HCT116 (cell line): ENCODE results near the gene LYAR. TPM values are rescaled to one million over a fixed set of nuclear protein-coding genes. Genes with fewer than 3 reads are reported as not detected.

Source experiments
- ATAC-seq: fragments of 200-7000 bp; cut with Tn5 transposase; 2 replicates; pipeline ENCODE4 v1.9.1; 2020; ENCODE audit warnings: mild to moderate bottlenecking, moderate library complexity
- BruUV-seq: library from RNA; stranded (reverse); fragments of 400-500 nt; replicated peaks from 2 replicates; lab custom pipeline; 2021; lab: Mats Ljungman, UMichigan
- CTCF ChIA-PET: fragments of 300-600 bp; sonication (Branson Sonifier 250); formaldehyde crosslinking; loops from one replicate; lab custom pipeline; 2021; ENCODE audit warnings: antibody characterized with exemption; lab: Charles Lee
- POLR2A ChIA-PET: fragments of 300-600, 350-600 bp; sonication (Branson Sonifier 250); formaldehyde crosslinking; loops from one replicate; lab custom pipeline; 2021; ENCODE audit warnings: antibody characterized with exemption; lab: Charles Lee
- RAD21 ChIA-PET, 2 experiments: fragments of 300-600 bp; sonication (Branson Sonifier 250); formaldehyde crosslinking; loops; one replicate each; lab custom pipeline; 2023; ENCODE audit warnings: low total read pairs in 2 of 2; ENCODE audit not compliant: uncharacterized antibody in 2 of 2, unreplicated experiment in 2 of 2, low non-redundant PET in 1 of 2; lab: Charles Lee
- DNase-seq: peaks from one replicate; pipeline ENCODE4 v3.0.0-alpha.2; 2010; ENCODE audit warnings: low read depth, low spot score
- H2AFZ ChIP-seq: fragments of 200-600 bp; shearing (Covaris generic), sonication (generic); 2 replicates; pipeline ENCODE4 v1.6.1; 2017; ENCODE audit warnings: low read depth, mixed run types, mixed read lengths, antibody characterized with exemption, low read length; ENCODE audit not compliant: poor library complexity, severe bottlenecking
- H3K27ac ChIP-seq: 2 replicates; pipeline ENCODE4 v1.5.1; 2012; ENCODE audit warnings: low read depth, low read length
- H3K27me3 ChIP-seq: fragments of 200-600 bp; sonication (generic); 2 replicates; pipeline ENCODE4 v1.6.1; 2016; ENCODE audit warnings: mixed run types, low read length, mixed read lengths; ENCODE audit not compliant: insufficient read depth
- H3K36me3 ChIP-seq, 2 experiments: fragments of 200-500 bp in 1 of 2; fragments of 200-600 bp in 1 of 2; sonication (Bioruptor generic) in 1 of 2; sonication (generic) in 1 of 2; 2 replicates each; pipeline versions ENCODE4 v1.5.1 to v1.6.1; 2014 to 2016; ENCODE audit warnings: low read length in 2 of 2, inconsistent platforms in 1 of 2, mixed read lengths in 1 of 2, mixed run types in 1 of 2; ENCODE audit not compliant: insufficient read depth in 2 of 2, control insufficient read depth in 1 of 2
- H3K4me1 ChIP-seq, 2 experiments: fragments of 200-600 bp in 1 of 2; sonication (generic) in 1 of 2; 2 replicates each; pipeline versions ENCODE4 v1.5.1 to v1.6.1; 2012 to 2017; ENCODE audit warnings: low read length in 2 of 2, inconsistent platforms in 1 of 2, mild to moderate bottlenecking in 1 of 2, mixed read lengths in 1 of 2, mixed run types in 1 of 2, moderate library complexity in 1 of 2; ENCODE audit not compliant: insufficient read depth in 2 of 2, control insufficient read depth in 1 of 2
- H3K4me2 ChIP-seq: fragments of 200-600 bp; sonication (generic); 2 replicates; pipeline ENCODE4 v1.6.1; 2017; ENCODE audit warnings: mixed run types, low read length, mixed read lengths
- H3K4me3 ChIP-seq, 2 experiments: fragments of 200-600 bp in 1 of 2; sonication (generic) in 1 of 2; replicated peaks in 1 of 2; 2 replicates each; pipeline ENCODE4 v1.5.1; 2011 to 2016; ENCODE audit warnings: low read length in 2 of 2, control low read depth in 1 of 2, low read depth in 1 of 2, mild to moderate bottlenecking in 1 of 2, mixed read lengths in 1 of 2, mixed run types in 1 of 2
- H3K79me2 ChIP-seq: fragments of 200-600 bp; sonication (generic); 2 replicates; pipeline ENCODE4 v1.6.1; 2017; ENCODE audit warnings: mild to moderate bottlenecking, mixed run types, low read length, moderate library complexity, mixed read lengths; ENCODE audit not compliant: insufficient read depth
- H3K9ac ChIP-seq: fragments of 200-600 bp; sonication (generic); 2 replicates; pipeline ENCODE4 v1.6.1; 2016; ENCODE audit warnings: low read length, mixed read lengths
- H3K9me2 ChIP-seq: fragments of 200-600 bp; sonication (generic), shearing (Covaris generic); 2 replicates; pipeline ENCODE4 v1.6.1; 2017; ENCODE audit warnings: mixed run types, mild to moderate bottlenecking, moderate library complexity; ENCODE audit not compliant: insufficient read depth
- H3K9me3 ChIP-seq, 2 experiments: fragments of 200-500 bp in 1 of 2; fragments of 200-600 bp in 1 of 2; sonication (Bioruptor generic) in 1 of 2; sonication (generic) in 1 of 2; 2 replicates each; pipeline ENCODE4 v1.6.1; 2014 to 2017; ENCODE audit warnings: low read length in 2 of 2, mixed read lengths in 2 of 2, inconsistent platforms in 1 of 2, low read depth in 1 of 2, mild to moderate bottlenecking in 1 of 2, mixed run types in 1 of 2, moderate library complexity in 1 of 2; ENCODE audit not compliant: control insufficient read depth in 1 of 2, insufficient read depth in 1 of 2
- H4K20me1 ChIP-seq: fragments of 200-600 bp; sonication (generic), shearing (Covaris generic); 2 replicates; pipeline ENCODE4 v1.6.1; 2017; ENCODE audit warnings: mixed run types, mild to moderate bottlenecking, moderate library complexity; ENCODE audit not compliant: insufficient read depth
- CBX3 ChIP-seq: IDR thresholded peaks from 2 replicates; pipeline ENCODE4 v1.6.1; 2012; ENCODE audit warnings: low read depth
- CEBPB ChIP-seq: IDR thresholded peaks from 2 replicates; pipeline ENCODE4 v1.6.1; 2012; ENCODE audit warnings: low read depth
- CTCF ChIP-seq, 3 experiments: fragments of 200-600 bp in 1 of 3; sonication (generic) in 1 of 3; IDR thresholded peaks in 2 of 3; conservative IDR thresholded peaks in 1 of 3; 2 replicates each; pipeline ENCODE4 v1.5.1; 2012 to 2017; ENCODE audit warnings: low read depth in 2 of 3, low read length in 2 of 3, antibody characterized with exemption in 1 of 3, borderline replicate concordance in 1 of 3, control low read depth in 1 of 3, mild to moderate bottlenecking in 1 of 3, mixed read lengths in 1 of 3, mixed run types in 1 of 3, moderate library complexity in 1 of 3; ENCODE audit not compliant: insufficient read depth in 1 of 3
- EZH2phosphoT487 ChIP-seq: fragments of 200-600 bp; IDR thresholded peaks from 2 replicates; pipeline ENCODE4 v1.6.1; 2018; ENCODE audit warnings: antibody characterized with exemption, borderline replicate concordance
- FOSL1 ChIP-seq: IDR thresholded peaks from 2 replicates; pipeline ENCODE4 v1.6.1; 2012; ENCODE audit warnings: low read depth
- JUND ChIP-seq: IDR thresholded peaks from 2 replicates; pipeline ENCODE4 v1.6.1; 2012
- MAX ChIP-seq: IDR thresholded peaks from 2 replicates; pipeline ENCODE4 v1.6.1; 2012
- POLR2A ChIP-seq: IDR thresholded peaks from 2 replicates; pipeline ENCODE4 v1.7.0; 2011; ENCODE audit warnings: borderline replicate concordance; ENCODE audit not compliant: insufficient read depth, insufficient read length; ENCODE audit errors: extremely low read depth
- RAD21 ChIP-seq: IDR thresholded peaks from 2 replicates; pipeline ENCODE4 v1.6.1; 2012; ENCODE audit warnings: low read depth, mild to moderate bottlenecking
- TCF7L2 ChIP-seq: IDR thresholded peaks from 2 replicates; pipeline ENCODE4 v1.7.0; 2011; ENCODE audit warnings: borderline replicate concordance, inconsistent platforms; ENCODE audit not compliant: insufficient read depth, insufficient read length; ENCODE audit errors: extremely low read depth
- ZFX ChIP-seq: fragments of 450-650 bp; IDR thresholded peaks from 2 replicates; pipeline ENCODE4 v1.6.1; 2017
- intact Hi-C: fragments of 100-400 bp; cut with micrococcal nuclease; formaldehyde crosslinking; loops from 2 replicates; pipeline ENCODE4 v1.10.0; 2022
- total RNA-seq: library from RNA; stranded (reverse); gene quantifications from one replicate; pipeline ENCODE4 v1.2.1, GENCODE V29; 2021; ENCODE audit not compliant: unreplicated experiment

The LYAR gene
- total RNA-seq, 1 experiment from 2014 or later, result 53.0 TPM

- Histone ChIP-seq H3K27me3 (no peaks in the 10 kb centered on the region), H3K9ac (no peak overlapping the region)
- POLR2A ChIA-PET, result no interaction called here
- ATAC-seq, result no peak
- TF ChIP-seq CBX3, result no peak
- TF ChIP-seq JUND, result no peak
- no peak for TF ChIP-seq CEBPB
- no peak for TF ChIP-seq MAX
- TF ChIP-seq FOSL1, result no peak
- TF ChIP-seq RAD21, result no peak
- no peak for TF ChIP-seq TCF7L2
- TF ChIP-seq POLR2A, result no peak
- no peak for TF ChIP-seq EZH2phosphoT487
- no peak for TF ChIP-seq CTCF (IDR thresholded peaks at IDR 0.05 in 2 of 3, conservative IDR thresholded peaks at IDR 0.05 in 1 of 3; ENCODE audit: borderline replicate concordance in 1 of 3, insufficient read depth in 1 of 3, low read depth in 2 of 3, low read length in 2 of 3)
- TF ChIP-seq ZFX, result no peak
- TF ChIP-seq, all 23 proteins: peak for 0
- Histone ChIP-seq H3K27ac (no peak overlapping the region), H3K79me2 (no peaks in the 10 kb centered on the region), H2AFZ (no peak overlapping the region), H3K36me3 (no peaks in the 10 kb centered on the region), H3K4me1 (peaks cover 0 to 8% of the 10 kb centered on the region in 2 experiments; a peak in 1 of 4 replicates), H3K4me2 (no peak overlapping the region), H3K9me3 (no peaks in the 10 kb centered on the region), H3K4me3 (no peak overlapping the region), H4K20me1 (no peaks in the 10 kb centered on the region), H3K9me2 (no peaks in the 10 kb centered on the region)
- intact Hi-C loops, result no loop called here
- ChIA-PET CTCF (interaction anchor here (1.8 kb wide), 1 partner anchor 72 kb away, joined by 6 read pairs; no protein-coding TSS in a partner anchor), RAD21 (no interaction called here)
- no TSS peak for BruUV-seq
- no peak for DNase-seq
Measured at GRCh38 chr4:4332529-4332928, 42.6 kb upstream of the LYAR start.
